Mesenchymal stem cell (in vitro differentiated cells and primary cell): ENCODE data around the gene FBXO31.

Experiments used
- DNase-seq: peaks from one replicate; pipeline ENCODE4 v3.0.0-alpha.2; 2013
- H2AFZ ChIP-seq: one replicate; pipeline ENCODE4 v1.6.1; 2013; ENCODE audit warnings: low read depth, mild to moderate bottlenecking, control low read depth, inconsistent platforms, low read length, moderate library complexity
- H2AK5ac ChIP-seq: 2 replicates; pipeline ENCODE4 v1.6.1; 2013; ENCODE audit warnings: low read length, moderate library complexity, mild to moderate bottlenecking, inconsistent platforms; ENCODE audit not compliant: severe bottlenecking
- H2BK120ac ChIP-seq: one replicate; pipeline ENCODE4 v1.6.1; 2013; ENCODE audit warnings: low read depth, mild to moderate bottlenecking, inconsistent platforms, low read length, moderate library complexity
- H2BK12ac ChIP-seq, 2 experiments: one replicate each; pipeline ENCODE4 v1.6.1; 2013; ENCODE audit warnings: inconsistent platforms in 2 of 2, low read length in 2 of 2, mild to moderate bottlenecking in 2 of 2, moderate library complexity in 2 of 2, control low read depth in 1 of 2
- H2BK15ac ChIP-seq: one replicate; pipeline ENCODE4 v1.6.1; 2013; ENCODE audit warnings: mild to moderate bottlenecking, low read depth, inconsistent platforms; ENCODE audit not compliant: poor library complexity, severe bottlenecking
- H2BK5ac ChIP-seq: 2 replicates; pipeline ENCODE4 v1.6.1; 2013; ENCODE audit warnings: low read depth, mild to moderate bottlenecking, low read length, control low read depth, inconsistent platforms; ENCODE audit not compliant: poor library complexity, severe bottlenecking
- H3K14ac ChIP-seq, 2 experiments: one replicate each; pipeline ENCODE4 v1.6.1; 2013; ENCODE audit warnings: inconsistent platforms in 2 of 2, low read length in 2 of 2, control low read depth in 1 of 2, mild to moderate bottlenecking in 1 of 2, moderate library complexity in 1 of 2
- H3K18ac ChIP-seq, 2 experiments: one replicate each; pipeline ENCODE4 v1.6.1; 2013; ENCODE audit warnings: inconsistent platforms in 2 of 2, low read length in 2 of 2, control low read depth in 1 of 2, low read depth in 1 of 2, mild to moderate bottlenecking in 1 of 2
- H3K23ac ChIP-seq, 2 experiments: one replicate each; pipeline ENCODE4 v1.6.1; 2013; ENCODE audit warnings: inconsistent platforms in 2 of 2, low read length in 2 of 2, mild to moderate bottlenecking in 2 of 2, moderate library complexity in 2 of 2, control low read depth in 1 of 2
- H3K27ac ChIP-seq: 2 replicates; pipeline ENCODE4 v1.5.1; 2013; ENCODE audit warnings: mild to moderate bottlenecking, moderate library complexity, low read length, control low read depth, inconsistent platforms; ENCODE audit not compliant: poor library complexity, severe bottlenecking
- H3K27me3 ChIP-seq, 2 experiments: 2 replicates each; pipeline versions ENCODE4 v1.6.1 to v1.7.0; 2013; ENCODE audit warnings: low read length in 2 of 2, mild to moderate bottlenecking in 2 of 2, moderate library complexity in 2 of 2, control low read depth in 1 of 2, inconsistent platforms in 1 of 2; ENCODE audit not compliant: control insufficient read depth in 1 of 2, insufficient read depth in 1 of 2
- H3K36me3 ChIP-seq, 2 experiments: 2 replicates each; pipeline versions ENCODE4 v1.6.1 to v1.7.0; 2013; ENCODE audit warnings: low read length in 2 of 2, control low read depth in 1 of 2, inconsistent platforms in 1 of 2, low read depth in 1 of 2, mild to moderate bottlenecking in 1 of 2; ENCODE audit not compliant: insufficient read depth in 2 of 2, control insufficient read depth in 1 of 2
- H3K4ac ChIP-seq, 2 experiments: one replicate each; pipeline ENCODE4 v1.6.1; 2013; ENCODE audit warnings: inconsistent platforms in 2 of 2, low read length in 2 of 2, mild to moderate bottlenecking in 2 of 2, moderate library complexity in 2 of 2, control low read depth in 1 of 2, low read depth in 1 of 2
- H3K4me1 ChIP-seq: 2 replicates; pipeline ENCODE4 v1.6.1; 2013; ENCODE audit warnings: low read depth, low read length, control low read depth; ENCODE audit not compliant: control insufficient read depth, insufficient read depth
- H3K4me2 ChIP-seq: 2 replicates; pipeline ENCODE4 v1.6.1; 2013; ENCODE audit warnings: low read length, mild to moderate bottlenecking, inconsistent platforms; ENCODE audit not compliant: poor library complexity, severe bottlenecking
- H3K4me3 ChIP-seq, 2 experiments: 2 replicates each; pipeline versions ENCODE4 v1.5.1 to v1.7.0; 2013; ENCODE audit warnings: low read length in 2 of 2, mild to moderate bottlenecking in 2 of 2, control low read depth in 1 of 2, low read depth in 1 of 2; ENCODE audit not compliant: insufficient read depth in 1 of 2
- H3K79me1 ChIP-seq: replicated peaks from 2 replicates; pipeline ENCODE4 v1.6.1; 2013; ENCODE audit warnings: mild to moderate bottlenecking, control low read depth, low read length, inconsistent platforms; ENCODE audit not compliant: poor library complexity, severe bottlenecking
- H3K9ac ChIP-seq: 2 replicates; pipeline ENCODE4 v1.7.0; 2013; ENCODE audit warnings: mild to moderate bottlenecking, low read length, moderate library complexity
- H3K9me3 ChIP-seq: 2 replicates; pipeline ENCODE4 v1.7.0; 2013; ENCODE audit warnings: mild to moderate bottlenecking, low read length; ENCODE audit not compliant: control insufficient read depth
- H4K8ac ChIP-seq: one replicate; pipeline ENCODE4 v1.6.1; 2013; ENCODE audit warnings: inconsistent platforms, mild to moderate bottlenecking, low read length, moderate library complexity
- H4K91ac ChIP-seq: one replicate; pipeline ENCODE4 v1.6.1; 2013; ENCODE audit warnings: mild to moderate bottlenecking, low read length, inconsistent platforms
- WGBS: methylation state at CpG from one replicate; pipeline ENCODE4 v1.1.7; 2013; ENCODE audit warnings: mixed read lengths; 5-methylcytosine and 5-hydroxymethylcytosine counted together

FBXO31 gene

DNA sequence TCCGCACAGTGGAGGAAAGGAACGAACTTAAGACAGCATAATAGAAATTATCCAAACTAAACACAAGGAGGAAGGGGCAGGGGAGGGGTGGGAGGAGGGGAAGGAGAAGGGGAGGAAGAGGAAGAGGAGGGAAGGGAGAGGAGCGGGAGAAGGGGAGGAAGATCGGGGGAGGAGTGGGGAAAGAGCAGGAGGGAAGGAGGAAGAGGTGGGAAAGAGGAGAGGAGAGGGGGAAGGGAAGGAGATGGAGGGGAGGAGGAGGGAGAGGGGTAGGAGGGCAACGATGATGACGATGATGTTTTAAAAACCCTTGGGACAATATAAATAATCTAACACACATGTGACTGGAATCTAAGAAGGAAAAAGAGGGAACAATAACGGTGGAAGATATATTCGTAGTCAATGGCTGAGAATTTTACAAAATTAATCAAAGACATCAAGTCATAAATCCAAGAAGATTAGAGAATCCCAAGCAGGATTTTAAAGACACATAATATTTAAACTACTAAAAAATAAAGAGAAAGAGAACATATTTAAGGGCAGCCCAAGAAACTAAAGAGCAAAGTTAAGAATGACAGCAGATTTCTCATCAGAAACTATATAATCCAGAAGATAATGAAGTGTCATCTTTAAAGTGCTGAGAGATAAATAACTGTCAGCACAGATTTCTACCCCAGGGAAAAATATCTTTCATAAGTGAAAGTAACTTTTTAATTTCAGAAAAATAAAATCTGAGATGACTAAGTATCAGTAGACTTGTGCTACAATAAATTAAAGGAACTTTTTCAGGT is 96.5 kb downstream of the FBXO31 start:
- no peak overlapping the region for H3K14ac ChIP-seq
- no peak overlapping the region for H3K4me2 ChIP-seq
- H2AFZ ChIP-seq = no peak overlapping the region
- no peak overlapping the region for H3K23ac ChIP-seq
- no peak overlapping the region for H4K8ac ChIP-seq
- H3K9ac ChIP-seq = no peak overlapping the region
- no peak overlapping the region for H3K27ac ChIP-seq
- no peaks in the 10 kb centered on the region for H3K79me1 ChIP-seq
- peaks cover 4 to 5% of the 10 kb centered on the region in 2 experiments for H3K27me3 ChIP-seq
- H3K4me3 ChIP-seq = no peak overlapping the region
- H2BK15ac ChIP-seq = no peak overlapping the region
- H2BK120ac ChIP-seq = no peak overlapping the region
- no peak overlapping the region for H3K18ac ChIP-seq
- peaks cover 13% of the 10 kb centered on the region for H3K9me3 ChIP-seq
- 60% methylated on average over 3 of the region's 8 CpGs for WGBS
- H4K91ac ChIP-seq = no peak overlapping the region
- peaks cover 4% of the 10 kb centered on the region for H3K4me1 ChIP-seq
- DNase-seq = no peak
- H2BK12ac ChIP-seq = no peak overlapping the region
- H3K36me3 ChIP-seq = peaks cover 0 to 4% of the 10 kb centered on the region in 2 experiments
- no peak overlapping the region for H2AK5ac ChIP-seq
- H2BK5ac ChIP-seq = no peak overlapping the region
- no peak overlapping the region for H3K4ac ChIP-seq

DNA sequence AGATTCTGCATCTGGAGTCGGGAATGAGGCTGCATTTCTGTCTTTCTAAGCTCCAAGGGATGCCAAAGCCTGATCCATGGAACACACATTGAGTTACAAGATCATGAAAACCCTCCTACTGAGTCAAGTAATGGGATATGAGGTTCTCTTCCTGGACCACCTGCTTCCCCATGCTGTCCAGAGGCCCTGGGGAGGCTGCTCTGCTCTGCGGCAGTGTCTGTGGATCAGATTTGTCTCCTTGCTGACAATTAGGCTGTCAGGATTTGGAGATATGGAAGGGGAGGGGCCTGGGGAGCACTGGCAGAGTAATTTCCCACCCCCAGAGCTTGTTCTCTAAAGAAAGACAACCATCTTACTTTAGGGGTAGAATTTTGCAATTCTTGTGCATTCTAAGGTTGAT is 99.4 kb downstream of the FBXO31 start:
- no peak overlapping the region for H2BK12ac ChIP-seq
- no peak overlapping the region for H3K23ac ChIP-seq
- no peak overlapping the region for H3K14ac ChIP-seq
- DNase-seq = no peak
- 78% methylated on average over 2 of the region's 2 CpGs for WGBS
- H3K4me2 ChIP-seq = no peak overlapping the region
- peaks cover 0 to 5% of the 10 kb centered on the region in 2 experiments for H3K36me3 ChIP-seq
- no peak overlapping the region for H3K4me3 ChIP-seq
- no peak overlapping the region for H2BK5ac ChIP-seq
- peaks cover 9% of the 10 kb centered on the region for H3K9me3 ChIP-seq
- no peak overlapping the region for H2AFZ ChIP-seq
- H3K27me3 ChIP-seq = peaks cover 5 to 7% of the 10 kb centered on the region in 2 experiments
- no peak overlapping the region for H3K9ac ChIP-seq
- H2AK5ac ChIP-seq = no peak overlapping the region
- no peaks in the 10 kb centered on the region for H3K4me1 ChIP-seq
- H2BK120ac ChIP-seq = no peak overlapping the region
- H2BK15ac ChIP-seq = no peak overlapping the region
- no peak overlapping the region for H3K27ac ChIP-seq
- no peaks in the 10 kb centered on the region for H3K79me1 ChIP-seq
- H4K91ac ChIP-seq = peak overlapping the region; percentile 34
- H3K4ac ChIP-seq = no peak overlapping the region
- no peak overlapping the region for H3K18ac ChIP-seq
- no peak overlapping the region for H4K8ac ChIP-seq

DNA sequence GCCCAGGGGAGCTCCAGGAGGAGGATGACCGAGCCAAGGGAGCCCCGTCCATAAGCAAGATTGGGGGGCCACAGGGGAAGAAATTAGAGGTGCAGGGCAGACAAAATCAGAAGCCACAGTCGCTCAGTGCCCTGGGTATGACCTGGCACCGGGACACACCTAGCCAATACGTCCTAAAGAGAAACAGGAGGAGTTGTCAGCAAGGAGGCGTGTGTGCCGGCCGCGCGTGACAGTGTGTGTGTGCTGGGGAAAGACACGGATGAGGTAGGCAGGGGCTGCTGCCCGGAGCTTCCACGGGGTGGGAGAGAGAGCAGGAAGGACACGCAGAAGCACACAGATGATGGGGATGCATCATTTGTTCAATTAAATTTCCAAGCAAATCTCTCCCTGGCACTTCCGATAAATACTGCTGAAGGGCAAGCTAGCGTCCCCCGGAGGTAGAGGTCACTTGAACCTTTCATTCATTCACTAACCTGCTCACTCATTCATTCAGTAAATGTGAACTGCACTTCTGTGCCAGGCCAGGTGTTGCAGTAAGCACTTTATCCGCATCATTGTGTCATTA is 104.4 kb downstream of the FBXO31 start:
- H2BK15ac ChIP-seq = no peak overlapping the region
- WGBS = 80% methylated on average over 18 of the region's 18 CpGs
- no peak overlapping the region for H2AK5ac ChIP-seq
- H4K8ac ChIP-seq = no peak overlapping the region
- H3K4me3 ChIP-seq = no peak overlapping the region
- peaks cover 9% of the 10 kb centered on the region for H3K4me1 ChIP-seq
- H2BK5ac ChIP-seq = no peak overlapping the region
- H2BK12ac ChIP-seq = no peak overlapping the region
- H3K23ac ChIP-seq = peak overlapping the region in 1 of 2 experiments; percentile 54
- no peak overlapping the region for H3K9ac ChIP-seq
- no peak overlapping the region for H2AFZ ChIP-seq
- peaks cover 0 to 5% of the 10 kb centered on the region in 2 experiments for H3K36me3 ChIP-seq
- no peak overlapping the region for H2BK120ac ChIP-seq
- no peak overlapping the region for H3K14ac ChIP-seq
- H3K27me3 ChIP-seq = peaks cover 4 to 16% of the 10 kb centered on the region in 2 experiments
- no peak for DNase-seq
- H3K4me2 ChIP-seq = peak overlapping the region; percentile 52
- H3K79me1 ChIP-seq = no peaks in the 10 kb centered on the region
- H3K9me3 ChIP-seq = no peaks in the 10 kb centered on the region
- H3K4ac ChIP-seq = no peak overlapping the region
- no peak overlapping the region for H3K18ac ChIP-seq
- no peak overlapping the region for H4K91ac ChIP-seq
- no peak overlapping the region for H3K27ac ChIP-seq
